ENCODE results near the gene PDLIM4.

PDLIM4 gene

DNA sequence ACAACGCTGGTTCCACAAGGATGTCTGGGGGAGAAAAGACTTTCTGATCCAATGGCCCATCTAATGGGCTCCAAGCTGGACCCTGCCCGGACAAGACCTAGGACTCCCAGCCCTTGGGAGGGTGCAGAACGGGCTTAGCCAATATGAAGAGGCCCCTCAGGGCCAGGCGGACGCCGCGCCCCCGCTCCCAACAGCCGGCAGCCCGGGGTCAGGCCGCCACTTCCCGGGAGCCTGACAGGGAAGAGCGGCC is 30.3 kb upstream of the PDLIM4 start:
- no peak for DNase-seq (ENCODE audit: low read depth in 1 of 2, low spot score in 1 of 2)

DNA sequence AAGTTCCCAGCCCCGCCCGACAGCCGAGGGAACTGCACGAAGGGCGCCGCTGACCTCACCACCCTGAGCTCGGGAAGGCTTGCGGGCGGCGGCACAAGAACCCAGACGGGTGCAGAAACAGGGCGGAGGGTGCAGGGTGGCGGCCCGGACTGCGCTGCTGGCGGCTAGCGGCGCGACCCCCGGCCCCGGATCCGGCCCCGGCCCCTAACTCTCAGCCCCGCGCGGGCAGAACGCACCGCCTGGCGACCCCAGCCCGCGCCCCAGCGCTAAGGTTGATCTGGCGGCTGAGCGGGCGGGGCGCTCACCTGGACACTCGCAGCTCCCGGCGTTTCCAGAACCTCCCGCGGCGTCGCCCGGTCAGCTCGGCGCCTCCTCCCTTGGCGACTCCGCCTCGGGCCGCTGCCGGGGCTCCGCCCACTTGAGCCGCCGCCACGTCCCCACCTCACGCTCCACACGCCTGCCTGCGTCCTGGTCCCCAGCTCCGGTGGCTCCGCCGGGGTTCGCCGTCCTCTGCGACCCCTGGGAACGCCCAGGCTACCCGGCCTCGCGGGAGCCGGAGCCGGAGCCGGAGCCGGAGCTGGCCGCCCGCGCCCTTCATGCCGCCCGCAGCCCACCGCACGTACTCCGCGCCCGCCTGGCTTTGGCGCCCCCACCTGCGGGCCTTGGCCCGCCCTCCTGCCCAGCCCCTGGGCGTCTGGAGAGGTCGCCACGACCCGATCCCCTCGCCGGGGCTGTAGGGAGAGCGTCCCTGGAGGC is 29.8 kb upstream of the PDLIM4 start, which contains the start of gene P4HA2:
Gene P4HA2, minus strand, starts transcription at position 369 of the 756 bp plus-strand sequence. CDS start 9,227 bp downstream, outside the sequence.
- DNase-seq (ENCODE audit: low read depth in 1 of 2, low spot score in 1 of 2) = peak in 1 of 2 donors; percentile 11

DNA sequence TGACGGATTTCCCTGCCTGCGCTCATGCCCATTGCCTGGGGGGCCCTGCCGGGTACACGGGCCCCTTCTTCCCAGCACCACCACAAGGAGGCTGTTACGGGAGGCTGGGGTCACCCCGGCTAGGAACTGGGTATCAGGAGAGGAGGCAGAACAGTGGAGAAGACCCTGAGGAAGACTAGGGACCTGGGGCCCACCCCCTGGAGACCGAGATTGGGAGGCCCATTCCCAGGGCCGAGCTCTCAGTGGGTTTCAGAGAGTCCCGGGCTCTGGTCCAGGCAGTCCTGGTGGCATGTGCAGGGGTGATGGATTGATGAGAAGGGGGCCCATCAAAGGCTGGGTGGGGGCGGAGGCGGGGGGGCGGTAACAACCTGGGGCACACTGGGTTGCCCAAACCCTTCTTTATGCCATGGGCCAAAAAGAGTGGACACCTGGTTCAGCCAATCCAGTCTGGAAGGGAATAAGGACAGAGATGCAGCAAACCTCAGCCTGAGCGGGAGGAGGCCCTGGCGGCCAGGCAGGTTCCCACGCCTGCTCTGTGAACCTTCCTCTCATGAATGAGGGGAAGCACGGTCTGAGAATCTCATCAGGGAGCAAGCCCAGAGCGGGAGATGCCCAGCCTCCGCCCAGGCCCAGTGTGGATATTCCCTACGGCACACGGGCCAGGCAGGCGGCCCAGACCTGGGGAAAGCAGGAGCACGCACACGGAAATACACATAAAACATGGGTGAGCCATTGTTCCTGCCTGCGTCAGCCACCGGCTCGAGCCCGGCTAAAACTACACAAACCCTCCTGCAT is 29.1 kb upstream of the PDLIM4 start:
- no peak for DNase-seq (ENCODE audit: low read depth in 1 of 2, low spot score in 1 of 2)

DNA sequence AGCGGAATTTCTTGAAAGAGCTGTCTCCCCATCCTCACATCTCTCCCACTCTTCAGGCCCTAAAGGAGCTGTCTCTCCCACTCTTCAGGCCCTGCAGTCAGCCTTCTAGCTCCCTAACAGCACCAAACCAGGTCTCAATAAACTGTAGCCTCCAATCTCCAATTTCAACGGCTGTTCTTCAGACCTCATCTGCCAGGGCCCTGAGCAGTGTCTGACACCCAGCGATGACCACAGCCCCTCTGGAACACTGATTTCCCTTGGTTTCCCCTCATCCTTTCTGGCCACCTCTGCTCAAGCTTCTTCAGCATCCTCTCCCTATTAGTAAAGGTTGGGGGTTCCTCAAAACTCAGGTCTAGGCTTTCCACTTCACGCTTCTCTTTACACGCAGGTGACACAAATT is 28.3 kb upstream of the PDLIM4 start:
- no peak for DNase-seq (ENCODE audit: low read depth in 1 of 2, low spot score in 1 of 2)

DNA sequence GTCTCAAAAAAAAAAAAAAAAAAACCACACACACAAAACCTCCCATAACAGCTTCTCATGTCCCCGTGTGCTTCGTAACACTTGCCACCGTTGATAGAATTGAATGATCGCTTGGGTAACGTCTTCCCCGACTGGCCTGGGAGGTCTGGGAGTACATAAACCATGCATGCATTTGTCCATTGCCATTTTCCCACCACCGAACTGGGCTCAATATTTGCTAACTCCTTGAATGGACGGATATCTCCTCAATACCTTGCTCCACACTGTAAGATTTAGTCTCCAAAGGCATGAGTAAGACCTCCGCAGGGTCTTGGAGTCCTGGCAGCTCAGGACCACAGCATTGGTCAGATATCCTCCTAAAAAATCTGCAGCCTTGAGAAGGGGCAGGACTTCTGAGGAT is 26.6 kb upstream of the PDLIM4 start:
- no peak for DNase-seq (ENCODE audit: low read depth in 1 of 2, low spot score in 1 of 2)

DNA sequence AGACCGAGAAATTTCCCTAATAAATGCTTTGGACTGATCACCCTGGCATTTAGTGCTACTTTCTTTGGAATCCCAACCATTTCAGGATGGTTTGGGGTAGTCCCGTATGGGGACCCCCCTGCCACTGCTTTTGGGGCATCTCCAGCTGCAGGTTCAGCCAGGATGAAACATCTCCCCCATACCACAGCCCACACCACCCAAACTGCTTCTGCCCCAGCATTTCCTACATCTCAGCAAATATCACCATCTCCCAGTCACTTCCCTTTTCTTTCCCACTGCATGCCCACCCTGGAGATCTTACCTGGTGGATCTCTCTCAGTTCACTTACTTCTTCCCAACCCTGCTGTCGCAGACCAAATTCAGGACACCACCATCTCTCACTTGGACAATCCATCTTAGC is 25.0 kb upstream of the PDLIM4 start:
- no peak for DNase-seq (ENCODE audit: low read depth in 1 of 2, low spot score in 1 of 2)

DNA sequence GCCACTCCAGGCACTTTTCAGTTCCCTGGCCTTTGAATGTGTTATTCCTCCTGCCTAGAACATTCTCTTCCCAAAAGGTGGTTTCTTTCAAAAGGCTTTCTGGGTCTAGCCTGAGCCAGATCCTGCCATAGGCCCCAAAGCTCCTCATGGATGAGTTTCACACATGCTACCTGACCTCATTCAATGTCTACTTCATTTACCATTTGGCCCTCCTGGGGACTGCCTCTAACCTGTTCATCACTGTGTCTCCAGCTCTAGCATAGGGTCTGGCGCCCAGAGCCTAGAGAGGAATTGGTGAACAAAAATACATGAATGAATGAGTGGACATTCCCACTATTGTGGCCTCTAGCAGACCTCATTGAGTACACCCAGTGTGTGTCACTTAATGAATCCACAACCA is 24.4 kb upstream of the PDLIM4 start:
- DNase-seq (ENCODE audit: low read depth in 1 of 2, low spot score in 1 of 2) = no peak

DNA sequence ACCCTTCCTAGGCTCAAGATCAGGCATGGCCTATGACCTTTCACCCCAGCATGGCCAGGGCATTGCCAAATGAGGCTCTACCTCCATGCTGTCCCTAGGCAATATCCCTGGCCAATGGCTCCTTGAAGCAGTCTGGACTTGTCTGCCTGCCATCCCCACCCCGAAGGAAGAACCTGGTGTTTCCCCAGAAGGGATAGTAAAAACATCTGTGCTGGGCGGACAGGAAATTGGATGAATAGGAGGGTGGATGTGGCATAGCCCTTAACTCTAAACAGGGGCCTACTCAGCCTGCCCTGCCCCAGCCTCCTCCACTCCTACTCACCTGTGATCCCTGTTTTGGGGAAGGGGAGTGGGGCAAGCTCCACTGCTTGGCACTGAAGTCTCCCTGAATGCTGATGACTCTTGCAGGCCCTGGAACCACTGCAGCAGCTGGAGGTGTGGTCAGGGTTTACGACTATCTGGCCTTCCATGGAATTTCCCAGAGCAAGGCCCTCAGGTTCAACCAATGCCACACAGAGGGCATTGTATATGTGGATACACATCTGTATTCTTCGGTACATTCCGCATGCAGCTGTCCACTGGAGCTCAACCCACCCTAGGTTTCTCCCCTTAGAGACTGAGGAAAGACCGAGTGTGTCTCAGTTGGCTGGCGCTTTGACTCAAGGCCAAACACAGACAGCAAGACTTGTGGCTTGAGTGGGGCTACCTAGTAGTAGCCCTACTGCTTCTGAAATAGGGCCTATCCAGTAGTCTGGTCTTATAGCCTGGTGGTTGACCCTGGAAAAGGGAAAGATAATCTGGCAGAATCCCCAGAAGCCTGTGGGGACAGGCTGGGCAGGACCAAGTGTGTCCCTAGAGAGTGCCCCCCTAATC is 23.4 kb upstream of the PDLIM4 start:
- DNase-seq (ENCODE audit: low read depth in 1 of 2, low spot score in 1 of 2) = no peak

DNA sequence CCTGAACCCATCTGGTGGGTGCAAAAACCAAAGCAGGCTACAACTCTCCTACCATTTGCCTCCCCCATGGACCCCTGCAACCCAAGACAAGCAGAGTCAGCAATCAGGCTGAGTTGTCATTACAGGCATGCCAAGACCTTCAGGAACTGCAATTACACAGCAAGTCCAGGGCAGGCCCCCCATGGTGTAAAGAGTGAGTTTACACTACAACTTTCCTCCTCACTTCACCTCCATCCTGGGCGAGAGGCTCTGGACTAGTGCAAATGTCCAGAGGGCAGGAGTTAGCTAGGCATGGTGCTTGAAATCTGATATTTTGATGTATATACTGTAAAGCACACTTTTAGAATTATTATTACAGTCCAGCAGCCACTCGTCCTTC is 22.8 kb upstream of the PDLIM4 start:
- no peak for DNase-seq (ENCODE audit: low read depth in 1 of 2, low spot score in 1 of 2)

DNA sequence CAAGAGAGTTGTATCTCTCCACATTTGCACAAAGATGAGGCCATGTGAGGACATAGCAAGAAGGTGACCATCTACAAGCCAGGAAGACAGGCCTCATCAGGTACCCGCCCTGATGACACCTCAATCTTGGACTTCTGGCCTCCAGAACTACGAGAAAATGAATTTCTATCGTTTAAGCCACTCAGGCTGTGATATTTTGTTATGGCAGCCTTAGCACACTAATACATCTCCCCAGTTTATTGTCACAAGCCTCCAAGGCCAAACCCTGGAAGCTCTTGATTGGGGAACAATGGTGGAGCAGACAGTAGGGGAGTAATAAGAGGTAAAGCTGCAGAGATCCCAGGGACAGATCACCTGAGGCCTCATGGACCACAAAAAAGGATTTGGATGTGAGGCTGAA is 22.2 kb upstream of the PDLIM4 start:
- no peak for DNase-seq (ENCODE audit: low read depth in 1 of 2, low spot score in 1 of 2)

DNA sequence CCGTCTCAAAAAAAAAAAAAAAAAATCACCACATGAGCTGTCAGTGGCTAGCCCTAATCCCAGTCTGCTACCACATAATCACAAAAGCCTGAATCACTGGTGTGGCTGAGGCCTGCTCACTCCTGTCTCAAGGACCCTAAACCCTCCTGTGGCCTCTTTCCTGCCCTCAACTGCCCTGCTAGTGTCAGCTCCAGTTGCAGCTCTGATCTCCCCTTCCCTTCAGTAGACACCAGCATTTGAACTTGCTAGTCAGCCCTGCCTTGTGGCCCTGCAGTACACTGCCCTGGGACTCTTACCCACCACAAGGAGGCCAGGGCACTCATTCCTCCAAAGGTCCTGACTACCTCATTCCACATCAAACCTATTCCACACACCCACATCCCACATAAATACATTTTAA is 20.4 kb upstream of the PDLIM4 start:
- no peak for DNase-seq (ENCODE audit: low read depth in 1 of 2, low spot score in 1 of 2)

DNA sequence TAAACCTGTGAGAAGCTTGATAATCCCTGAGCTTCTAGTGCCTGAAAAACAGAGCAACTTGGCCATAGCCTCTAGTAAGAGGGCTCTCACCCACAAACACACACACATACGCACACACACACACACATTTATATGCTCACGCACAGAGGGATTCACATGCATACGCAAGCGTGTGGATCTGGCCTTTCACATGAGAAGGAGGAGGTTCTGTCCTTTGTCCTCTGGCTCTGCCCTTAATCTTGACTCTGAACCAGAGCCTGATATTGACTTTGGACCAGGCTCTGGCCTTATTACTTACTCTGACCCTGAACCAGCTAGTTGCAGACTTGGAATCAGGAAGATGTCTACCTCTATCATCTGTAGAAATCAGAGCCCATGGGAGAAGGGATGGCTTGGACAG is 19.8 kb upstream of the PDLIM4 start:
- no peak for DNase-seq (ENCODE audit: low read depth in 1 of 2, low spot score in 1 of 2)

DNA sequence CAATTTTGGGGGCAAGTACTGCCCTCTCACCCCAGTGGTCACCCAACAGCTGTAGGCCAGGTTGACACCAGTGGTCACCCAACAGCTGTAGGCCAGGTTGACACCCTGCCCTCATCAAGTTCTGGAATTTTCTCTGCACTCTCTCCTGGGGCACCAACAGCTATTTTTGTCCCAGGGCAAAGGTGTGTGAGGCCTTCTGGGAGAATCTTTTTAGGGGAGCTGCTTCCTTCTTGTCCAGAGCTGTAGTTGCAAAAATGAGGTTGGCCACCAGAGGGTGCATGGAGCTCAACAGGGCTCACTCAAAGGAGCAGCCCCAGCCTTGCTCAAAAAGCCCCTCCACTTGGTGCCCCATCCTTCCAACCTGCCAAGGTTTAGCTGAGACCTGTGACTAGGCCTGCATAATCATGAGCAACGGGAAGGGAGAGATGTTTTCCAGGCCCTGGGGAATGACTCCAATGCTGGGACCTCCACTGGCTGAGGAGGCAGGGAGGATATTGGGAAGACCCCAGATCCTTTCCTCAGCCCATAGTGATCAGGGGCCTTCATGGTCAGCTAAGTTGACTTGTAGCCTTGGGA is 19.2 kb upstream of the PDLIM4 start:
- DNase-seq (ENCODE audit: low read depth in 1 of 2, low spot score in 1 of 2) = peak; percentile 61 to 70

DNA sequence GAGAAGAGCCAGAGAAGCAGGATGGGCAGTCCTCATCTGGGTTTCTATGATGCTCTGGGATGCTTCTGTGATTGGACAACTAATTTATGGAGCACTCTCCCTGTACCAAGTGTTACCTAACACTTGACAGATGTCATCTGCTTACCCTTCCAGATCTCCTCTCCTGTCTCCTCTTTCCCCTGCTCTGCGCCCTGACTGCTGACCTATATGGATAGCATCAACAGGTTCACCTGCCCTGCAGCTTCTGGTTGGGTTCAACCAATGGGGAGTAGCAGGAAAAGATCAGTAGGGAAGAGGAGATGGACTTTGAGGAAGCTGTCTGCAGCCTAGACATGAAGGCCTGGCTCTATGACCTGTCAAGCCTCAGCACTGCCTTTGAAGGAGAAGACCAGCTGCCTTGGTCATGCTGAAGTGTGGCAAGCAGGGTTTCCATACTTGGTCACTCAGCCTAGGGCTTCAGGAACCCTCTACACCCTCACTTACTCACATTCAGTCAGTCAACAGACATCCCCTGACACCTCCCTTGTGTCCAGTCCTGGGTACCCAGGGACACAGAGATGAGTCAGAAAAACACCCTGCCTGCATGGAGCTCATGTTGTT is 18.5 kb upstream of the PDLIM4 start:
- no peak for DNase-seq (ENCODE audit: low read depth in 1 of 2, low spot score in 1 of 2)

DNA sequence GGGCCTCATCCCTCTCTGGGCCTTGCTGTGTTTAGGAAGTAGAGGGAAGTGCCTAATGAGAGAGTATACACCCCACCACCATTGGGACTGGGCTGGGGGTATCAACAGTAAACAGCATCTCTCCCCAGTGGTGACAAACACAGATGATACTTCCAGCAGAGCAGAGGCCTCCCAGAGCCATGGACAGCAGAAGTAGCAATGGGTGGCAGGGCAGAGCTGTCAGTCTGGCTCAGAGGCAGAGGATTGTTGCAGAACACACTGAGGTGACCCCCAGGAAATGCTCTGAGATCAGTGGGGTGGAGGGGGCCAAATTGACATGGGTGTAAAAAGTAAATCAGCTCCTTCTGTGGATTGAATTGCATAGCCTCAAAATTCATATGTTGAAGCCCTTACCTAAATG is 17.7 kb upstream of the PDLIM4 start:
- DNase-seq (ENCODE audit: low read depth in 1 of 2, low spot score in 1 of 2) = no peak

DNA sequence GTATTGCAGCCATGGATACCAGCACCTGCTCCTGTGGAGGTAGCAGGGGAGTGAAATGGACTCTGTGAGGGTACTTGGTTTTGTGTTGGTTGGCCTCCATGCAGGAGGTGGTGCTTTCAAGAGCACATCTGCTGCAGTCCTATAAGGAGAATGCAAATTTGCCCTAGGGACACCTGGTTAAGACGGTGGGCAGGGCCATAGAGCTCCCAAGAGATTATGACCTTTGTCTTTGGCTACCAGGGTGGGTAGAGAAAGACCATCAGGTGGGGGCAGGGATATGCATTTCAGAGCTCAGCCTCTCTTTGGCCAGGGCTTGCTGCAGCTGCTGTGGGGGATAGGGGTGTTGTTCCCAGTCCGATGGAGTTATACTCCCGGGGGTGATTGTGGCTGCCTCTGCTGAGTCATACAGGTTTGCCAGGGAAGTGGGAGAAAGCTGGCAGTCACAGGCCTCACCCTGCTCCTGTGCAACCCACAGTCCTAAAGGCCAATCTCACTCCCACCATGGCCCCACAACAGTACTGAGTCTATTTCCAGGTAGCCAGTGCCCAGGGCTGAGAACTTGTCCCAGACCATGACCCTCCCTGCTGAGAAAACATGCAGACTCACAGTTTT is 14.0 kb upstream of the PDLIM4 start:
- DNase-seq (ENCODE audit: low read depth in 1 of 2, low spot score in 1 of 2) = no peak

DNA sequence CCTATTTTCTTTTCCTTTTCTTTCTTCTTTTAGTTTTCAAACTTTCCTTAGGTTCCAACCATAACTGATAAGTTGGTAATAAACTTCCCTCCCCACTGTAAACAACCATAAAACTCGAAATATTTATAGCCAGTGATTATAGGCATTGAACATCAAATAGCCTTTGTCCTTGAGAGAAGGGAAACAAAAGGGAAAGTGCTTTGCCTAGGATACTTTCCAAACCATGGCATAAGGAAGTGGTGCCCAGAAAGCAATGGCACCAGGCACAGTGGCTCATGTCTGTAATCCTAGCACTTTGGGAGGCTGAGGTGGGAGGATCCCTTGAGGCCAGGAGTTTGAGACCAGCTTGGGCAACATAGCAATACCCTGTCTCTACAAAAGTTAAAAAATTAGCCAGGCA is 11.9 kb upstream of the PDLIM4 start:
- DNase-seq (ENCODE audit: low read depth in 1 of 2, low spot score in 1 of 2) = no peak

DNA sequence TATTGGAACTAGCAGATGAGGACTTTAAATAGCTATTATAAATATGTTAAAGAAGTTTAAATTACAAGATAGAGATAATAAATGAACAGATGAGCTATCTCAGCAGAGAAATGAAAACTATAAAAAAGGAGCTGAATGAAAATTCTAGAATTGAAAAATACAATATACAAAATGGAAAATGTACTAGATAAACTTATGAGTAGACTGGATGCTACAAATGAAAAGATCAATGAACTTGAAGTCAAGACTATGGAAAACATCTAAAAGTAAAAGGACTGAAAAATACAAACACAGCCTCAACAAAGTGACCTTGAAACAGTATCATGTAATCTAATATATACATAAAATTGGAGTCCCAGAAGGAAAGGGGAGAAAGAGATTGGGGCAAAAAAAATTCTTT is 10.7 kb upstream of the PDLIM4 start:
- no peak for DNase-seq (ENCODE audit: low read depth in 1 of 2, low spot score in 1 of 2)

DNA sequence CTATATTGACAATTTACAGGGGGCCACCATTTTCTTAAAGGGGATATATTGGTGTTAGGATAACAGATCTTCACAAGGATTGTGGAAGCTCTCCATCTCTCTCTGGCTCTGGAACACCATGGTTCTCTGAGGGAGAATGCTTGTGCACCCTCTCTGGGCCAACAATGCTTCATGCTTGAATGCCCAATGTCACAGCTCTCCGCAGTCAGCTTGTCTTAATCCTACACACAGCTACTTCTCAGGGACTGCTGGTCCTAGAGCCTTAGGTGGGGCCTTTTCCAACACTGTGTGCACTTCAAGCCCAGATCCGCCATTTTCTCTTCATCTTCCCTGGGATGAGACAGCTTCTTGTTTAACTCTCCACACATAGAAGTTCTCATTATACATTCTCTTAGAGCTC is 6.9 kb upstream of the PDLIM4 start:
- DNase-seq (ENCODE audit: low read depth in 1 of 2, low spot score in 1 of 2) = no peak

DNA sequence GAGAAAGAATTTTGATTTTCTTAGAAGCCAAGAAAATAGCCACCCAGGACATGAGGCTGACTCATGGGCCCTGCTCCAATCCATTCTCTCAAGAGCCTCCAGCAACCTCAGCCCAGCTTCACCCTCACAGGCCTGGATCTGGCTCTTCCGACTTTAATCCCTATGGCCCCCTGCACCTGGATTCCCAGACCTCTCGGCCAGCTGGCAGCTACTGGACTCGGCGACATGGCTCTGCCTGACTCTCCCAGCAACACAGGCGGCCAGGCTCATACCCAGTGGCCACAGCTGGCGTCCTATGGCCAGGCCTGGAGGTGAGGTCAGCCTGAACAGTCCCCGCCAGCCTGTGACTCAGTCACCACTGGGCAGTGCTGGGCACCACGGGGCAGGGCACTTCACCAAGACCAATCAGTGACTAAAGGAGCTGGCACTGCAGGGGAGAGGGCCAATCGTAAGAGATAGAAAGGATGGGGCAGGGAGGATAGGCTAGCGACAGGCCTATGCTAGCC is 6.2 kb upstream of the PDLIM4 start:
- no peak for DNase-seq (ENCODE audit: low read depth in 1 of 2, low spot score in 1 of 2)

DNA sequence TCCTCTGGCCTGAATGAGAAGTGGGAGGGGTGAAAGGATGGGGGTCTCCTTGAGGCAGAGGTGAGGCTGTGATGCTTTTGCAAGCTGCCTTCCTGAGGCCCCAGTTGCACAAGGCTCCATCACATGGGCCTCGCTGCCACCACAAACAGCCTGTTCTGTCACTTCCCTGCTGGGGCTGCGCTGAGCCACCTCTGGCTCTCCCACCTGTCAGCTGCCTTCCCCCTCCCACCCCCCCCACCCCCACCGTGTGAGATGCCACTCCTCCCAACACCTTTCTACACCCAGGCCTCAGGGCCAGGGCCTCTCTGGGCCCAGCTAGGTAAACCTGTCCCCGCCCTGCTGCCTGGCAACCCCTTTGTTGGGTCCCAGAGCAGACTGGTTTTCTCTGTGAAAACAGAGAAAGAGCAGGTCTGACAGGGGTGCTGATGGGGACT is 4.5 kb upstream of the PDLIM4 start:
- no peak for DNase-seq (ENCODE audit: low read depth in 1 of 2, low spot score in 1 of 2)

Measured in activated CD4-positive, alpha-beta T cell treated with anti-CD3 and anti-CD28 coated beads, Interleukin-2, amount 50 U/mL, for 24 hours (primary cell).